Measurements from ENCODE around the gene TRIP10. TPM values are rescaled to one million over a fixed set of nuclear protein-coding genes. Genes with fewer than 3 reads are reported as not detected.

The TRIP10 gene
- polyA plus RNA-seq, 3 donors, result 1.5 to 2.4 (median 1.9) TPM

DNA sequence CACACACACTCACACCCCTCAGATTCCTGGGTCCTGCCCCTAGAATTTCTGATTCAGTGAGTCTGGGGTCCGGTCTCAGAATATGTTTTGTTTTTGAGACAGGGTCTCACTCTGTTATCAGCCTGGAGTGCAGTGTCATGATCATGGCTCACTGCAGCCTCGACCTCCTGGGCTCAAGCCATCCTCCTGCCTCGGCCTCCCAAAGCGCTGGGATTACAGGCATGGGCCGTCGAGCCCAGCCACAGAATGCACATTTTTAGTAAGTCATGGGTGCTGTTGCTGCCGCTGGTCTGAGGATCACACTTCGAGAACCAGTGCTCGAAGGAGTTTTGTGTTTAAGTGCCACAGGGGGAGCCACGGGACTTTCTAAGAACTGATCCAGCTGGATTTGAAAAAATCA is 47.5 kb upstream of the TRIP10 start:
- H3K4me3 ChIP-seq (replicated peaks in 1 of 3; ENCODE audit: low read depth in 2 of 3, low read length in 3 of 3), result no peak overlapping the region
- peaks cover 0 to 3% of the 10 kb centered on the region in 2 donors for H3K27me3 ChIP-seq (ENCODE audit: control insufficient read depth in 2 of 2, insufficient read depth in 2 of 2, low read length in 2 of 2)
- no peaks in the 10 kb centered on the region for H3K36me3 ChIP-seq (replicated peaks in 1 of 2; ENCODE audit: control insufficient read depth in 1 of 2, insufficient read depth in 2 of 2, low read length in 2 of 2)
- no peaks in the 10 kb centered on the region for H4K20me1 ChIP-seq (ENCODE audit: insufficient read depth, low read length)
- intact Hi-C loops (cut with micrococcal nuclease), result no loop called here
- peaks cover under 1 to 2% of the 10 kb centered on the region in 2 donors for H3K4me1 ChIP-seq (ENCODE audit: control insufficient read depth in 1 of 2, insufficient read depth in 2 of 2, low read length in 2 of 2)
- TF ChIP-seq, protein P1, sequence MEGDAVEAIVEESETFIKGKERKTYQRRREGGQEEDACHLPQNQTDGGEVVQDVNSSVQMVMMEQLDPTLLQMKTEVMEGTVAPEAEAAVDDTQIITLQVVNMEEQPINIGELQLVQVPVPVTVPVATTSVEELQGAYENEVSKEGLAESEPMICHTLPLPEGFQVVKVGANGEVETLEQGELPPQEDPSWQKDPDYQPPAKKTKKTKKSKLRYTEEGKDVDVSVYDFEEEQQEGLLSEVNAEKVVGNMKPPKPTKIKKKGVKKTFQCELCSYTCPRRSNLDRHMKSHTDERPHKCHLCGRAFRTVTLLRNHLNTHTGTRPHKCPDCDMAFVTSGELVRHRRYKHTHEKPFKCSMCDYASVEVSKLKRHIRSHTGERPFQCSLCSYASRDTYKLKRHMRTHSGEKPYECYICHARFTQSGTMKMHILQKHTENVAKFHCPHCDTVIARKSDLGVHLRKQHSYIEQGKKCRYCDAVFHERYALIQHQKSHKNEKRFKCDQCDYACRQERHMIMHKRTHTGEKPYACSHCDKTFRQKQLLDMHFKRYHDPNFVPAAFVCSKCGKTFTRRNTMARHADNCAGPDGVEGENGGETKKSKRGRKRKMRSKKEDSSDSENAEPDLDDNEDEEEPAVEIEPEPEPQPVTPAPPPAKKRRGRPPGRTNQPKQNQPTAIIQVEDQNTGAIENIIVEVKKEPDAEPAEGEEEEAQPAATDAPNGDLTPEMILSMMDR (IDR thresholded peaks at IDR 0.05), result no peak
- peak overlapping the region in 1 of 2 donors; percentile 51 for H3K4me3 Mint-ChIP-seq
- peaks cover 2% of the 10 kb centered on the region for H3K4me1 Mint-ChIP-seq
- no peak overlapping the region for H3K27ac Mint-ChIP-seq
- H3K9ac ChIP-seq (ENCODE audit: insufficient read depth, low read length, poor library complexity, severe bottlenecking), result no peak overlapping the region
- H3K27ac ChIP-seq (ENCODE audit: low read depth in 1 of 2, low read length in 2 of 2), result no peak overlapping the region
- no peak overlapping the region for H3K4me2 ChIP-seq (replicated peaks; ENCODE audit: extremely low read depth, low read length, poor library complexity, severe bottlenecking)
- no peaks in the 10 kb centered on the region for H3K79me2 ChIP-seq (ENCODE audit: insufficient read depth, low read length)
- H3K36me3 Mint-ChIP-seq, result no peaks in the 10 kb centered on the region
- DNase-seq, result no peak
- H2AFZ ChIP-seq (ENCODE audit: insufficient read depth, low read depth, low read length, poor library complexity, severe bottlenecking), result no peak overlapping the region
- H3K9me3 Mint-ChIP-seq, result peaks cover 0 to 7% (median 4%) of the 10 kb centered on the region in 7 donors
- peaks cover 0 to 3% of the 10 kb centered on the region in 2 donors for H3K9me3 ChIP-seq (replicated peaks in 1 of 2; ENCODE audit: control insufficient read depth in 1 of 2, insufficient read depth in 1 of 2, low read length in 2 of 2)
- H3K27me3 Mint-ChIP-seq (ENCODE audit: low read depth in 3 of 3), result peaks cover 10 to 25% (median 21%) of the 10 kb centered on the region in 3 donors
- 77% methylated on average over 10 of the region's 10 CpGs for WGBS (ENCODE audit: insufficient coverage)

DNA sequence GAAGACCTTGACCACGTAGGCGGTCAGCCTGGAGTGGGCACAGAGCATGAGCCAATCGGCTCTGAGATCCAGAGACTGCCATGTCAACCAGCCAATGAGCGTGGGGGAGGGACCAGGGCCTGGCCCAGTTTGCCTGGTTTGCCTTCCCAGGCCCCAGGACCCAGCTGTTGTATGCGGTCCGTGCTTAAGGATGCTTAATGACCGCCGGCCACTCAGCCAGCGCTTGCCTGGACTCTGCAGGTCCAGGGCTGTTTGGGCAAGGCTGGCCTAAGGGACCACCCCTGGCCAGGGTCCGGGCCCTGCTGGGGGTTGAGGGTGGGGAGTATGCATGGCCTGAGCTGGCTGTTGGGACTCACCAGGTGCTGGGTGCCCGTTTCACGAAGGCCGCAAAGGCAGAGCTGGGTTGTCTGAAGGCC is 46.4 kb upstream of the TRIP10 start:
- Histone ChIP-seq H3K9ac (ENCODE audit: insufficient read depth, low read length, poor library complexity, severe bottlenecking) (no peak overlapping the region), H3K36me3 (replicated peaks in 1 of 2; ENCODE audit: control insufficient read depth in 1 of 2, insufficient read depth in 2 of 2, low read length in 2 of 2) (no peaks in the 10 kb centered on the region), H3K4me3 (replicated peaks in 1 of 3; ENCODE audit: low read depth in 2 of 3, low read length in 3 of 3) (no peak overlapping the region), H3K79me2 (ENCODE audit: insufficient read depth, low read length) (no peaks in the 10 kb centered on the region), H3K4me1 (ENCODE audit: control insufficient read depth in 1 of 2, insufficient read depth in 2 of 2, low read length in 2 of 2) (peaks cover 5 to 6% of the 10 kb centered on the region in 2 donors), H3K27ac (ENCODE audit: low read depth in 1 of 2, low read length in 2 of 2) (no peak overlapping the region), H3K27me3 (ENCODE audit: control insufficient read depth in 2 of 2, insufficient read depth in 2 of 2, low read length in 2 of 2) (peaks cover 0 to 6% of the 10 kb centered on the region in 2 donors), H2AFZ (ENCODE audit: insufficient read depth, low read depth, low read length, poor library complexity, severe bottlenecking) (no peak overlapping the region), H4K20me1 (ENCODE audit: insufficient read depth, low read length) (no peaks in the 10 kb centered on the region), H3K4me2 (replicated peaks; ENCODE audit: extremely low read depth, low read length, poor library complexity, severe bottlenecking) (no peak overlapping the region), H3K9me3 (replicated peaks in 1 of 2; ENCODE audit: control insufficient read depth in 1 of 2, insufficient read depth in 1 of 2, low read length in 2 of 2) (peaks cover 0 to 3% of the 10 kb centered on the region in 2 donors)
- Mint-ChIP-seq H3K36me3 (no peaks in the 10 kb centered on the region), H3K9me3 (peaks cover 0 to 7% (median 4%) of the 10 kb centered on the region in 7 donors), H3K4me3 (no peak overlapping the region), H3K27ac (no peak overlapping the region), H3K27me3 (ENCODE audit: low read depth in 3 of 3) (peaks cover 10 to 31% (median 28%) of the 10 kb centered on the region in 3 donors), H3K4me1 (peaks cover 9% of the 10 kb centered on the region)
- TF ChIP-seq, protein P1 (IDR thresholded peaks at IDR 0.05), result no peak
- DNase-seq, result no peak
- intact Hi-C loops (cut with micrococcal nuclease), result no loop called here
- 93% methylated on average over 13 of the region's 13 CpGs for WGBS (ENCODE audit: insufficient coverage)
